ENCODE results near the gene WASF1.
"Not testable (repeated sequence)": the region's sequence is repeated elsewhere in the genome, so short reads cannot be mapped to it uniquely, and the experiment has no call there.

Gene WASF1

DNA sequence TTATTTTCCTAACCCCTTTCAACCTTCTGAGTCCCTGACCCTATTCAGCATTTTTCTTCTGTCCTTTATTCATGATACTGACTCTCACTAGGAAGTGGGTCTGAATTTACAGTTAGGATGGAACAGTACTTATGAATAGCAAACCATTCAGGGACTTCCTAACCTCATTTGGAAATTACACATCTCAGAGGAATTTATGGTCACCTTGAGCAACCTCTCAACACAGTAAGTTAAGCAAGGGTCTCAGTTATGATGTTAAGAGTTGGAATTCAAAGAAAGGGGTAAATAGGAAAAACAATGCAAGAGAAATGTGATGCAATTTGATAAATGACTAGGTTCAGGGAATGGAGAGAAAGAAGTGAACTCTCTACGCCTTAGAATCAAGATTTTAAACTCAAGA lies 104.1 kb downstream of the WASF1 start:
- no peaks in the 10 kb centered on the region for H3K36me3 ChIP-seq (ENCODE audit: control insufficient read depth, low read length)
- H3K4me2 ChIP-seq (ENCODE audit: low read length) = no peak overlapping the region
- TF ChIP-seq EZH2phosphoT487 (IDR thresholded peaks at IDR 0.05; ENCODE audit: borderline replicate concordance, low read length) = no peak
- no peaks in the 10 kb centered on the region for H3K4me1 ChIP-seq (ENCODE audit: control insufficient read depth, low read length)
- no peaks in the 10 kb centered on the region for H3K9me2 ChIP-seq (replicated peaks; ENCODE audit: control insufficient read depth, low read length)
- peaks cover 5% of the 10 kb centered on the region for H3K27me3 ChIP-seq (ENCODE audit: control insufficient read depth, low read length)
- no peaks in the 10 kb centered on the region for H4K20me1 ChIP-seq (ENCODE audit: control insufficient read depth, insufficient read depth, low read depth, low read length)
- H3K27ac ChIP-seq (ENCODE audit: low read depth, low read length) = no peak overlapping the region
- no peaks in the 10 kb centered on the region for H3F3A ChIP-seq (ENCODE audit: control insufficient read depth, insufficient read depth)
- no peaks in the 10 kb centered on the region for H3K79me2 ChIP-seq (ENCODE audit: control insufficient read depth, low read length)
- no peaks in the 10 kb centered on the region for H3K9me3 ChIP-seq (ENCODE audit: control insufficient read depth, insufficient read depth, low read length)
- H3K4me3 ChIP-seq (ENCODE audit: low read length) = no peak overlapping the region

- H3K4me3 ChIP-seq (ENCODE audit: low read length); H3K4me2 ChIP-seq (ENCODE audit: low read length); H3K4me1 ChIP-seq (ENCODE audit: control insufficient read depth, low read length); H3K36me3 ChIP-seq (ENCODE audit: control insufficient read depth, low read length); H3K79me2 ChIP-seq (ENCODE audit: control insufficient read depth, low read length); H3F3A ChIP-seq (ENCODE audit: control insufficient read depth, insufficient read depth); H3K27me3 ChIP-seq (ENCODE audit: control insufficient read depth, low read length); H4K20me1 ChIP-seq (ENCODE audit: control insufficient read depth, insufficient read depth, low read depth, low read length); H3K9me3 ChIP-seq (ENCODE audit: control insufficient read depth, insufficient read depth, low read length); H3K9me2 ChIP-seq (replicated peaks; ENCODE audit: control insufficient read depth, low read length); H3K27ac ChIP-seq (ENCODE audit: low read depth, low read length): not testable (repeated sequence)
Measured at GRCh38 chr6:110073474-110073873, 106.0 kb downstream of the WASF1 start.

- no peaks in the 10 kb centered on the region for H3K79me2 ChIP-seq (ENCODE audit: control insufficient read depth, low read length)
- H3F3A ChIP-seq (ENCODE audit: control insufficient read depth, insufficient read depth) = no peaks in the 10 kb centered on the region
- H3K9me2 ChIP-seq (replicated peaks; ENCODE audit: control insufficient read depth, low read length) = no peaks in the 10 kb centered on the region
- TF ChIP-seq EZH2phosphoT487 (IDR thresholded peaks at IDR 0.05; ENCODE audit: borderline replicate concordance, low read length) (no peak), CTCF (IDR thresholded peaks at IDR 0.05; ENCODE audit: low read depth, low read length, poor library complexity, severe bottlenecking) (no peak)
- peaks cover 14% of the 10 kb centered on the region for H3K4me1 ChIP-seq (ENCODE audit: control insufficient read depth, low read length)
- H4K20me1 ChIP-seq (ENCODE audit: control insufficient read depth, insufficient read depth, low read depth, low read length) = no peaks in the 10 kb centered on the region
- no peaks in the 10 kb centered on the region for H3K36me3 ChIP-seq (ENCODE audit: control insufficient read depth, low read length)
- peaks cover 5% of the 10 kb centered on the region for H3K27me3 ChIP-seq (ENCODE audit: control insufficient read depth, low read length)
- H3K4me2 ChIP-seq (ENCODE audit: low read length) = no peak overlapping the region
- H3K4me3 ChIP-seq (ENCODE audit: low read length) = no peak overlapping the region
- H3K9me3 ChIP-seq (ENCODE audit: control insufficient read depth, insufficient read depth, low read length) = no peaks in the 10 kb centered on the region
- H3K27ac ChIP-seq (ENCODE audit: low read depth, low read length) = no peak overlapping the region
Measured at GRCh38 chr6:110068592-110068967, 110.9 kb downstream of the WASF1 start.

GRCh38 chr6:110067837-110068591 lies 111.5 kb downstream of the WASF1 start:
- Histone ChIP-seq H3K36me3 (ENCODE audit: control insufficient read depth, low read length) (no peaks in the 10 kb centered on the region), H3K4me3 (ENCODE audit: low read length) (no peak overlapping the region), H3K9me3 (ENCODE audit: control insufficient read depth, insufficient read depth, low read length) (no peaks in the 10 kb centered on the region), H3K4me2 (ENCODE audit: low read length) (no peak overlapping the region), H3F3A (ENCODE audit: control insufficient read depth, insufficient read depth) (no peaks in the 10 kb centered on the region), H3K79me2 (ENCODE audit: control insufficient read depth, low read length) (no peaks in the 10 kb centered on the region), H3K9me2 (replicated peaks; ENCODE audit: control insufficient read depth, low read length) (no peaks in the 10 kb centered on the region), H3K27me3 (ENCODE audit: control insufficient read depth, low read length) (peaks cover 5% of the 10 kb centered on the region), H4K20me1 (ENCODE audit: control insufficient read depth, insufficient read depth, low read depth, low read length) (no peaks in the 10 kb centered on the region), H3K4me1 (ENCODE audit: control insufficient read depth, low read length) (peaks cover 14% of the 10 kb centered on the region), H3K27ac (ENCODE audit: low read depth, low read length) (no peak overlapping the region)
- TF ChIP-seq CTCF (IDR thresholded peaks at IDR 0.05; ENCODE audit: low read depth, low read length, poor library complexity, severe bottlenecking) (no peak), EZH2phosphoT487 (IDR thresholded peaks at IDR 0.05; ENCODE audit: borderline replicate concordance, low read length) (no peak)
